ENCODE data around the gene GNG13.
"Not testable (repeated sequence)": the region's sequence is repeated elsewhere in the genome, so short reads cannot be mapped to it uniquely, and the experiment has no call there.

The GNG13 gene

DNA sequence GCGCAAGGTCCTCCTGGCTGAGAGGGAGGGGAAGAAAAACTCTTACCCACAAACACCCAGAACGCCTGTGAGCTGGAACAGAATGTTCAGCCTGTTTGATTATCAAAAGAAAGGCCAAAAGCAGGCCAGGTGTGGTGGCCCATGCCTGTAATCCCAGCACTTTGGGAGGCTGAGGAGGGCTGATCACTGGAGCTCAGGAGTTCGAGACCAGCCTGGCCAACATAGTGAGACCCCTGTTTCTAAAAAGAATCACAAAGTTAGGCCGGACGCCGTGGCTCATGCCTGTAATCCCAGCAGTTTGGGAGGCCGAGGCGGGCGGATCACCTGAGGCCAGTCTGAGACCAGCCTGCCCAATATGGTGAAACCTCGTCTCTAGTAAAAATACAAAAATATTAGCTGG lies 24.2 kb downstream of the GNG13 start:
- DNase-seq, result not testable (repeated sequence)

DNA sequence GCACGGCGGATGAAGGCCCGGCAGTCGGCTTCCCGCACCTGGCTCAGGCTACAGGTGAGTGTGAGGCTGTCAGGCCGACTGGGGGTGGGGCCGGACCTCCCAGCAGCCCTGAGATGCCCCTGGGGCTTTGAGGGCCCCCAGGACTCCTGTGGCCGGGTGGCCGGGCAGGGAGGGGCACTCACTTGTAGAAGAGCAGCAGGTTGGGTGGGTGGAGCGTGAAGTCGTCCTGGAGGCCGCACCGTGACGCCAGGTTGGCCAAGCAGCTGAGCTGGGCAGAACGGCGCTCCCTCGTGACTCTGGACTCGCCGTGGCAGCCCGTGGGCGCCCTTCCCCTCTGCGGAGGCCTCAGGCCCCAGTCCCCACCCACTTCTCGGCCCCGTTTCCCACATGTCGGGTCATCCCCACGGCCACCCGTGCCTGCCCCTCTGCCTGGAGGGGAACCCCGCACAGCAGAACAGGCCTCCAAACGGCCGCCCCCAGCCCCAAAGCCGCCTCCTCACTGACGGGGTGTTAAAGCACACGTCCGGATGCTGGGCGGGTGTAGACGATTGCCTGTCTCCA lies 25.2 kb downstream of the GNG13 start:
- no peak for DNase-seq

DNA sequence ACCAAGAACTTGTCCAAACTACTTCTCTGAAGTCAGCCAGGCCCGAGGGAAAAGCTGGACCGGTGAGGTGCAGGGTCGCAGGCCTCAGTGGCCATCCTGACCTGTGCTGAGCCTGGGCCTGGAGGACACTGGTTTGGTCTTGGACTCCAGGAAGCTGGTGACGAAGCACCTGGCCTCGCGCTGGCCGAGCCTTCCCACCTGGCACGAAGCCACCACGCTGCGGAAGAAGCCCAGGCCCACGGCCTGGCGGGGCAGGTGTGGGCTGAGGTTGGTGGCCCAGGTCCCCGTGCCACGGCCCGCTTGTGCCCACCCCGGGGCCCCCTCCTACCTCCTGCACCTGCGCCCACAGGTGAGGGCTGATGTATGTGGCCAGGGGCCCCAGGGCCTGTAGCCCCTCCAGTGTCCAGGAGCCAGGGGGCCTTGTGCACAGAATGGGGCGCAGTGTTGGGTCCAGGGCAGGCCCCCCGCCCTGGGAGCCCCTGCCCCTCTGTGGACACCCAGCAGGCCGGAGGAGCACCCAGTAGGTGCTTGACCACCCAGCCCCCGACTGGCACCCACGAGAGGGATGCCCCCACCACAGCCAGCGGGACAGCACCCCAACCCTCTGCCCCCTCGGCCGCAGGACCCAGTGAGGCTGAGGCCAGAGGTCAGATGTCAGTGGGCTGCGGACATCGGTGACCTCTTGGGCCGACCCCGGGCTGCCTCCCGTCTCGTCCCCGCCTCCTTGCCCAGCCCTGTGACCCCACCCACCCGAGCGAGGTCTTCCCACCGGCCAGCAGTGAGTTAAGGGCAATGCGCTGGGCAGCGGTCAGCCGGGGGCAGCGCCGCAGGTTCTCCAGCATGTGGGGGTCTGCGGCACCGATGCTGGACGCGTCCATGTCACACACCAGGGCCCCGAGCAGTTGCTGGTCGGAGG lies 26.2 kb downstream of the GNG13 start:
- DNase-seq, result no peak

DNA sequence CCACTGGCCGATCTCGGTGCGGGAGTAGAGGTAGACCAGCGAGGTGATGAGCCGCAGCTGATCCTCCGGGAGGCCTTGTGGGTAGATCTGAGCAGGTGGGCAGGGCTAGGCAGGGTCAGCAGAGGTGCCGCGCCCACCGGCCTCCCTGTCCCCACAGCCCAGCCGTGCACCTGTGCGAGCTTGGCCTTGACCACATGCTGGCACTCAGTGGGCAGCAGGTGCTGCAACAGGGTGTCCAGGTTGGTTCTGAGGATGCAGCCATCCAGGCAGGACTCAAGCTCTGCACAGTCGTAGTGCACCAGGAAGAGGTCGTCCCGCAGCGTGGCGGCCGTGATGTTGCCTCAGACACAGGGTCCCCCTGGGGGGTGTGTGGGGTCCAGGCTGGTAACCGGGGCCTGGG lies 27.6 kb downstream of the GNG13 start:
- DNase-seq, result no peak

DNA sequence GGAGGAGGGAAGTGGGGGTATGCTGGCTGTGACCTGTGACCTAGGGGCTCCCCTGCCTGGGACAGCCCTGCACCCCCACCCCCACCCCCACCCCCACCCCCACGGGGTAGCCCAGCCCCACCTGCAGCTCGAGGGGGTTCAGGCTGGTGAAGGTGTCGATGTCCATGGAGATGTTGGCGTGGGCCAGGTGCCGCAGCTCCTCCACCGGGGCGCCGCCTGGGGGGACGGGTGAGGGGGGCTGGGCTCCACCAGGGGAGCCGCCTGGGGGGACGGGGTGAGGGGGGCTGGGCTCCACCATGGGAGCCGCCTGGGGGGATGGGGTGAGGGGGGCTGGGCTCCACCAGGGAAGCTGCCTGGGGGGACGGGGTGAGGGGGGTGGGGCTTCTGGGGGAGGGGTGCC lies 30.1 kb downstream of the GNG13 start:
- DNase-seq, result no peak

DNA sequence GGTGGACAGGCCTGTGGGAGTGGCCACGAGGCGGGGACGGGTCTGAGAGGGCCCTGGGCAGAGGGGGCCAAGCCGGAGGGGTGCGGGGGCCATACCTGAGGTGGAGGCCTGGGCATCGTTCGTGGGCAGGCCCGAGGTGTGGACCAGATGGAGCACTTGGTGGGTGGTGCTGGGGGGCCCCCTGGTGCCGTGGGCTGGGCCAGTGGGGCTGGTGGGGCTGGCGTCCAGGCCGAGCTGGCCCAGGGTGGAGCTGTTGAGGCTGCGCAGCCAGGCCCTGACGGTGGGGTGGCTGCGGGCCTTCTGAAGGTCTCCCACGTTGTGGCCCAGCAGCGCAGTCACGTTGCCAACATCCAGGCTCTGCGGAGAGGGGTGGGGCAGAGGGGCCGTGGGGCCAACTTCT lies 30.6 kb downstream of the GNG13 start:
- no peak for DNase-seq

DNA sequence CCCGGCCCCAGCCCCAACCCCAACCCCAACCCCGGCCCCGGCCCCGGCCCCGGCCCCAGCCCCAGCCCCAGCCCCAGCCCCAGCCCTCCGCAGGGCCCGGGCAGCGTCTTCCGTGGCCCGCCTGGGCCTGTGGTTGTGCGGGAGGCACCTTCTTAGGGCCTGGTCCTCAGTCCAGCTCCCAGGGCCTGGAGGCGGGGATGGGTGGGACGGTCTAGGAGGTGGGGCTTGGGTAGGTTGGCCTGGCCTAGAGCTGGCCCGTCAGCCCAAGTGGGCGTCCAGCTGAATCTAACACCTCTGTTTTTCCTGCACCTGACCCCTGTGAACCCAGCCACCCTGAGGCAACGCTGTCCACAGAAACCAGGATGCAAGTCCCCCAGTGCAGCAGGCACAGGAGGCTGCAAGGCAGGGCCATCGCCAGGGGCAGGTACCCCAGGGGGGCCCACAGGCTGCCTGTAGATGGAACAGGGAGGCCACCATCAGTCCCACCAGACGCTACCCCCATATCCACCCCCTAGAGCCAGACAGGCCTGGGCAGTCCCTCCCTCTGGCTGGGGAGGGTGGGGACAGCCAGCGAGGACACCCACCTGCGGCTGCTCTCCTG lies 31.2 kb downstream of the GNG13 start:
- DNase-seq, result no peak

DNA sequence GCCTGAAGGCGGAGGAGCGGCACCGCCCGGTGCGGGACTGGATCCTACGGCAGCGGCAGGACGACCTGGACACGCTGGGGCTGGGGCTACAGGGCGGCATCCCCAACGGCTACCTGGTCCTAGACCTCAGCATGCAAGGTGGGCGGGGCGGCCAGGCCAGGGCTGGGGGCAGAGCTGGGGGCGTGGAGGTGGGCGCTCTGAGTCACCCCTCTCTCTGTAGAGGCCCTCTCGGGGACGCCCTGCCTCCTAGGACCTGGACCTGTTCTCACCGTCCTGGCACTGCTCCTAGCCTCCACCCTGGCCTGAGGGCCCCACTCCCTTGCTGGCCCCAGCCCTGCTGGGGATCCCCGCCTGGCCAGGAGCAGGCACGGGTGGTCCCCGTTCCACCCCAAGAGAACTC lies 32.1 kb downstream of the GNG13 start:
- no peak for DNase-seq

DNA sequence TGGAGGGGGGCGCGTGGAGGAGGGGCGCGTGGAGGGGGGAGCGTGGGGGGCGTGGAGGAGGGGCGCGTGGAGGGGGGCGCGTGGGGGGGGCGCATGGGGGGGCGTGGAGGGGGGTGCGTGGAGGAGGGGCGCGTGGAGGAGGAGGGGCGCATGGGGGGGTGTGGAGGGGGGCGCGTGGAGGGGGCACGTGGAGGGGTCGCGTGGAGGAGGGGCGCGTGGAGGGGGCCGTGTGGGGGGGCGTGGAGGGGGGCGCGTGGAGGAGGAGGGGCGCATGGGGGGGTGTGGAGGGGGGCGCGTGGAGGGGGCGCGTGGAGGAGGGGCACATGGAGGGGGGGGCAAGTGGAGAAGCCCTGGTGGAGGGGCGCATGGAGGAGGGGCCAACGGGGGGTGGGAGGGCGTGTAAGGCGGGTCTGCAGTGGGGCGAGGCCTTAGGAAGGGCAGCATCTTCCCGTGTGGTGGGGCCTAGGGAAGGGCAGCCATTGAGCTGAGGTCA lies 32.7 kb downstream of the GNG13 start:
- DNase-seq, result no peak

DNA sequence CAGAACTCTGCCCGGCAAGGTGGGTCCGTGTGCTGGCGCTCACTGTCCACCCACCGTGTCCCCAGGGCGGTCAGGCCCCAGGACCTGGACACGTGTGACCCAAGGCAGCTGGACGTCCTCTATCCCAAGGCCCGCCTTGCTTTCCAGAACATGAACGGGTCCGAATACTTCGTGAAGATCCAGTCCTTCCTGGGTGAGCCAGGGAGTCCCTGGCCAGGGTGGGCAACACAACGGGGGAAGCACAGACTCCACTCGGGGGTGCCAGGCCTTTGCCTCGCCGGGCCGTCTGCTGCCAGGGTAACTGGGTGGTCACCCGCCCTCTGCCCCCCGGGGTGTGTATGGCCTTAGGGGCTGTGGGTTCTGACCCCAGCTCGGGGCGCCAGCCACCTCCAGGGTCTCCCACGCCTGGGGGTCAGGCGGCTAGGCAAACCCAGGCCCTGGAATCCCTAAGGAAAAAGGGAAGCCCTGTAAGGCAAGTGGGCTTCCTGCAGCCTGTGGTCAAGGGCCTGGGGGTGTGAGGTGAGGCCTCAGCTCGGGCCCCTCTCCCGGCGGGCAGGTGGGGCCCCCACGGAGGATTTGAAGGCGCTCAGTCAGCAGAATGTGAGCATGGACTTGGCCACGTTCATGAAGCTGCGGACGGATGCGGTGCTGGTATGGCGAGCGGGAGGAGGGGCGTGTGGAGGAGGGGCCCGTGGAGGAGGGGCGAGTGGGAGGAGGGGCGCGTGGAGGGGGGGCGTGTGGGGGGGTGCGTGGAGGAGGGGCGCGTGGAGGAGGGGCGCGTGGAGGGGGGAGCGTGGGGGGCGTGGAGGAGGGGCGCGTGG lies 33.5 kb downstream of the GNG13 start:
- no peak for DNase-seq

DNA sequence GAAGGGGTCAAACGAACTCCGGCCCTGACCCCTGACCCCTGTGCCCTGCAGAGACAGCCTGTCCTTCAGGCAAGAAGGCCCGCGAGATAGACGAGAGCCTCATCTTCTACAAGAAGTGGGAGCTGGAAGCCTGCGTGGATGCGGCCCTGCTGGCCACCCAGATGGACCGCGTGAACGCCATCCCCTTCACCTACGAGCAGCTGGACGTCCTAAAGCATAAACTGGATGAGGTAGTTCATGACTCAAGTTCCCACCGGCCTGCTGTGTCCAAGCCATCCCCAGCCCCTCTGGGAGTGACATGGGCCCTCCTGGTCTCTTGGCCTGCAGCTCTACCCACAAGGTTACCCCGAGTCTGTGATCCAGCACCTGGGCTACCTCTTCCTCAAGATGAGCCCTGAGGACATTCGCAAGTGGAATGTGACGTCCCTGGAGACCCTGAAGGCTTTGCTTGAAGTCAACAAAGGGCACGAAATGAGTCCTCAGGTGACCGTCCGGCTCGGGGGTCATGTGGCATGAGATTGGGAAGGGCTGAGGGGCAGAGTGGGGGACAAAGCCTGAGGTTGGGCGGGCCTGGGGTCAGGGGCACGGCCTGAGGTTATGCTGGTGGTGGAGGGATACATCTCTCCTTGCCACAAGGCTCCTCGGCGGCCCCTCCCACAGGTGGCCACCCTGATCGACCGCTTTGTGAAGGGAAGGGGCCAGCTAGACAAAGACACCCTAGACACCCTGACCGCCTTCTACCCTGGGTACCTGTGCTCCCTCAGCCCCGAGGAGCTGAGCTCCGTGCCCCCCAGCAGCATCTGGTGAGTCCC lies 34.3 kb downstream of the GNG13 start:
- DNase-seq, result no peak

DNA sequence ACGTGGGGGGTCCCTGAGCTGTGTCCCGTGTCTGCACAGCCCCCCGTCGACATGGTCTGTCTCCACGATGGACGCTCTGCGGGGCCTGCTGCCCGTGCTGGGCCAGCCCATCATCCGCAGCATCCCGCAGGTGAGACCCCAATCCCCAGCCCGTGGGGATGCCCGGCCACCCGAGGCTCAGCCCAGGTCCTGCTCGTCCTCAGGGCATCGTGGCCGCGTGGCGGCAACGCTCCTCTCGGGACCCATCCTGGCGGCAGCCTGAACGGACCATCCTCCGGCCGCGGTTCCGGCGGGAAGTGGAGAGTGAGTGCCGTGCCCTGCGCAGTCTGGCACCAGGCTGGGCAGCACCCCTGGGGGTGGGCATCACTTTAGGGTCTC lies 35.1 kb downstream of the GNG13 start:
- DNase-seq, result no peak

DNA sequence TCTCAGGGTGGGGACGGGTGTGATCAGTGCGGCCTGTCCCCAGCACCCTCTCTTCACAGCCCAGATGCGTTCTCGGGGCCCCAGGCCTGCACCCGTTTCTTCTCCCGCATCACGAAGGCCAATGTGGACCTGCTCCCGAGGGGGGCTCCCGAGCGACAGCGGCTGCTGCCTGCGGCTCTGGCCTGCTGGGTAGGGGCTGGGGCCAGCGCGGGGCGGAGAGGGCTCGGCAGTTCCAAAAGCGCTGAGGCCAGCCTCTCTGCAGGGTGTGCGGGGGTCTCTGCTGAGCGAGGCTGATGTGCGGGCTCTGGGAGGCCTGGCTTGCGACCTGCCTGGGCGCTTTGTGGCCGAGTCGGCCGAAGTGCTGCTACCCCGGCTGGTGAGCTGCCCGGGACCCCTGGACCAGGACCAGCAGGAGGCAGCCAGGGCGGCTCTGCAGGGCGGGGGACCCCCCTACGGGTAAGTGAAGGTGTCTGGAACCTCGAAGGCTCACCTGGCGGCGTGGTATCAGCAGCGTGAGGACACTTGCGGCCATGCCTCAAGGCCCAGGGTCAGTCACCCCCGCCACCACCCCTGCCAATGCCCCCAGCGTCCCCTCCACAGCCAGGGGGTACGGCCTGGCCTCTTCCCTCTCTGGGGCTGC lies 35.6 kb downstream of the GNG13 start:
- no peak for DNase-seq

DNA sequence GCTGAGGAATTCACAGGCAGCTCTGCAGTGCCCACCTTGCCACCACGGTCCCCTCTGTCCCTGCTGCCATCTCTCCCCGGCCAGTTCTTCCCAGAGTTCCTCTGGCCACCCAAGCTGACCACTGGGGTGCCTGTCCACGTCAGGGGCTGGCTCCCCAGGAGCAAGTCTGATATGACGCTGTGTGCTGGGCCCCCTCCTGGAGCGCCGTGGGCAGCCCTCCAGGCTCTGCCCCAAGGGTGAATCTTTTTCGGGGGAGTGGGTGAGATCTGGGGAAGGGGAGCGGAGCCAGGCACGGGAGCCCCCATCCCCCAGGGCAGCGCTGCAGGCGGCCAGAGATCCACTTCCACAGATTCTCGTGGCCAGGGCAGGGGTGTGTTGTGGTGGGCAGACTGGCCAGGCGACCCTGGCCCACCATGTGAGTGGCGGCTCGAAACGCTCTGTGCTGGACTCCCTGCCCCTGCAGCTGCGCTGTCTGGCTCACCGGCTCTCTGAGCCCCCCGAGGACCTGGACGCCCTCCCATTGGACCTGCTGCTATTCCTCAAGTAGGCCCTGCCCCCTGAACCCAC lies 36.3 kb downstream of the GNG13 start:
- no peak for DNase-seq

DNA sequence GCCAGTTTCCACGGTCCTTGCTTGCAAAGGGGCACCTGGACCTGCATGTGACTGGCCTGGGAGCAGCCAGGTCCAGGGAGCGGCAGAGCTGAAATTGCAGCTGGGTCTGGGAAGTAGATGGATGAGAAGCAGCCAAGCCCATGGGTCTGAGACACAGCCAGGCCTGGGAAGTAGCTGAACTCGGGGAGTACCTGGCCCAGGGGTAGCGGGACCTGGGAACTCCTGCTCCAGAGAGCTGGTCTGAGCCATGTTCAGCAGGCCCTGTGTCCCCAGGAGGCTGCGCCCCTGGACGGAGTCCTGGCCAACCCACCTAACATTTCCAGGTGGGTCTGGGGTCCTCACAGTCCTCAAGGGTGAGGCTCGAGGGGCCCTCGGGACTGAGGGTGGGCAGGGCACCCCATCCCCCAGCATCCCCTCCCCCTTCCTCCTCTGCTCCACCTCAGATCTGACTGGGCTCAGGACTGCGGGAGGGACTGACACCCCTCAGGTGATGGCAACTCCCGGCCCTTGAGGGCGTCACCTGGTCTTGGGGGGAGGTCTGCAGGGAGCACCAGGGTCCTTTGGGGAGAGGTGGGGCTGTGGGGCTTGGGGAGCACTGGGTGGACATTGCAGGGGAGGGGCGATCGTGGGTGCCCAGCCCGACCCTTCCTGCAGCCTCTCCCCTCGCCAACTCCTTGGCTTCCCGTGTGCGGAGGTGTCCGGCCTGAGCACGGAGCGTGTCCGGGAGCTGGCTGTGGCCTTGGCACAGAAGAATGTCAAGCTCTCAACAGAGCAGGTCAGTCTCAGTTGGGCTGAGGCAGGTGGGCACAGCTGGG lies 37.0 kb downstream of the GNG13 start:
- no peak for DNase-seq

DNA sequence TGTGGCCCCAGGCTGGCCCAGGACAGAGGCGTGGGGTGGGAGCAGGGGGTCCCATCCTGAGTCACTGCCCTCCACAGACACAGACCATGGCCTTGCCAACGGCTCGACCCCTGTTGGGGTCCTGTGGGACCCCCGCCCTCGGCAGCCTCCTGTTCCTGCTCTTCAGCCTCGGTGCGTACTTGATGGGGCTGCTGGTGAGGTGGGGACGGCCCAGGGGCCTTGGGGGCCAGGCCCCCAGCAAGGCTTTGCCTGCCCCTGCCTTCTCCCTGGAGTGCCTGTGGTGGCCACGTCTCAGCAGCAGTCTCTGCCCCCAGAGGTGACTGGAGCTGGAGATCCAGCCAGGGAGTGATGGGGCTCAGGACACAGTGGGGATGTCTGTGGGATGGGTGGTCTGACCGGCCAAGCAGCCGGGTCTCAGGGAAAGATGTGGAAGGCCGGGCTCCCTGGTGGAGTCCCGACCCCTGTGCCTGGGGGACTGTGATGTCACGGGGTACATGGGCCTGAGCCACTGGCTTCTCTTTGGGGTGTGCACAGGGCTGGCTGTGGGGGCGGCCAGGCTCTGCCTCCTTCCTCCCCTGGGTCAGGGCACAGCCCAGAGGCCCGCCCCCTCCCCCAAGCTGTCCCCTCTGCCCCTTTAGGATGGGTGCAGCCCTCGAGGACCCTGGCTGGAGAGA lies 37.8 kb downstream of the GNG13 start:
- DNase-seq, result no peak

DNA sequence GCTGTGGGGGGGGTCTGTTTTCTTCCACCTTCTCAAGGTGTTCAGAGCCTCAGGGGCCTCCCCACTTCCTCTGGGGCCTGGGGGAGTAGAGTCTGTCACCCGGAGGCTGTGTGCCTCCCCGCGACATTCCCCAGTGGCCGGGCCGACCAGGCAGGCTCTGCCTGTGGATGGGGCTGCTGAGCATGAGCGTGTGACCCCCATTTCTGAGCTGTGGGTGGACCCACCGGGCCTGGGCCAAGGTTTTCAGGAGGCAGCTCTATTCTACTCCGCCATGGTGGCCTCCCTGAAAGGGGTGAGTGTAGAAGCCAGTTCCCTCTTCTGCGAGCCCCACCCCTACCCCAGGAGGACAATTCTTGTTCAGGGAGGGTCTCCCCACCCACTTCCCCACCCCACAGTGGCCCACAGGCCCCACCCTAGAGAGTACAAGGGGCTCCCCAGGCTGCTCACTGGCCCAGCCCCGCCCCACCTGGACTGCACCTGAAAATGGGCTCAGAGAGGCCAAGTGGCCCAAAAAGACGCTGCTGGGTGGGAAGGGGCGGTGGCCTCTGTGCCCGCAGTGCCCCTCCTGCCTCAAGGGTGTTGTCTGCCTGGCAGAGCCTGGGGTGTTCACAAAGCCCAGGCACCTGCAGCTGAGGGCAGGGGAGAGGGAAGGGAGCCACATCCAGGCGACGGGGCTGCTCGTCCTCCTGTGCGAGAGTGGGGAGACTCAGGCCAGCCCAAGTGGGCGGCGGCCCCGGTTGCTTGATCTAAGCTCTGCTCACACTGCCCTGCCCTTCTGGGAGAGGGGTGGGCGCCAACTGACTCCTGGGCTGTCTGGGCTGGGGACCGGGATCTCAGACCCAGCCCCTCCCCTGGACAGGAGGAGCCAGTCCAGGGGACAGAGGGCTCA lies 38.7 kb downstream of the GNG13 start:
- DNase-seq, result no peak

DNA sequence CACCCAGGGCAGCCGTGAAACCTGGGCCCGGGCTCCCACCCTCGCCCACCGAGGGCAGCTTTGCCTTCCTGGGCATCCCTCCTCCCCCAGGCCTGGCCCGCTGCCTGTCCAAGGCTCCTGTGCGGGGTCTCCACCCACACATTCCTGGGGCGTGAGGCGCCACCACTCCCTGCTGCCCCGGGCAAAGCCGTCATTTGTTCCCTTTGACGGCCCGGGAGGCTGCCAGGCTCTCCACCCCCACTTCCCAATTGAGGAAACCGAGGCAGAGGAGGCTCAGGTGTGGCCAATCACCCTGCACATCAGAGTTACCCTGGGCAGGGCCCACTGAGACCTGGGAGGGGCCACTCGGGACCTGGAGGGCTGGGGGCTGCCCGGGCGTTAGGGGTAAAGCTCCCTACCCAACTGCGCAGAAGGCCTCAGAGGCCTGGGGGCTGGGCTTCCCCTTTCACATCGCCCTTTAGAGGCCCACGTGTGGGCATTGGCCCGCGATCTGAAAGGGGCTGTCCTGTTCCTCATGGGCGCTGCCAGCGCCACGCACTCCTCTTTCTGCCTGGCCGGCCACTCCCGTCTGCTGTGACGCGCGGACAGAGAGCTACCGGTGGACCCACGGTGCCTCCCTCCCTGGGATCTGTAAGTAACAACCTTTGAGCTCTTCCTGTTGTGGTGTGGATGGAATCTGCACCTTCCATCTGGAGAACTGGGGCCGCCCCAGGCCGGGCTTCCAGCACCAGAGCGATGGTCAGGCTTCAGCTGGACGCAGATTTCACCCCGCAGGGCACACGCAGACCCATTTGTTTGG lies 39.8 kb downstream of the GNG13 start, which contains the start of gene MSLN:
TSS of gene MSLN (plus strand) at position 190 of the 799 bp plus-strand sequence. CDS start 1,947 bp downstream, outside the sequence.
- DNase-seq, result no peak
